Parathyroid adenoma (tissue), 2 donors: Measurements from ENCODE around the gene ABHD15.

Experiments
- H2AFZ ChIP-seq: fragments of 300-600 bp; sonication (generic); one replicate; pipeline ENCODE4 v1.7.0; 2017; ENCODE audit warnings: antibody characterized with exemption, mild to moderate bottlenecking
- H3K27ac ChIP-seq: fragments of 300-600 bp; sonication (generic); one replicate; pipeline ENCODE4 v1.7.0; 2017
- H3K27me3 ChIP-seq: fragments of 300-600 bp; sonication (generic); one replicate; pipeline ENCODE4 v1.7.0; 2017; ENCODE audit warnings: low read length; ENCODE audit not compliant: control insufficient read depth, insufficient read depth
- H3K36me3 ChIP-seq: fragments of 300-600 bp; sonication (generic); one replicate; pipeline ENCODE4 v1.7.0; 2017; ENCODE audit warnings: low read length; ENCODE audit not compliant: control insufficient read depth, insufficient read depth
- H3K4me1 ChIP-seq: fragments of 300-600 bp; sonication (generic); one replicate; pipeline ENCODE4 v1.7.0; 2017; ENCODE audit warnings: control low read depth
- H3K4me2 ChIP-seq: fragments of 300-600 bp; sonication (generic); one replicate; pipeline ENCODE4 v1.7.0; 2017; ENCODE audit warnings: low read length
- H3K4me3 ChIP-seq: fragments of 300-600 bp; sonication (generic); one replicate; pipeline ENCODE4 v1.7.0; 2017; ENCODE audit warnings: low read depth, low read length
- H3K79me2 ChIP-seq: fragments of 300-600 bp; sonication (generic); one replicate; pipeline ENCODE4 v1.7.0; 2017; ENCODE audit warnings: control low read depth
- H3K9ac ChIP-seq: fragments of 300-600 bp; sonication (generic); one replicate; pipeline ENCODE4 v1.7.0; 2017; ENCODE audit warnings: mild to moderate bottlenecking
- H3K9me3 ChIP-seq: fragments of 300-600 bp; sonication (generic); one replicate; pipeline ENCODE4 v1.7.0; 2017; ENCODE audit warnings: low read length; ENCODE audit not compliant: control insufficient read depth
- CTCF ChIP-seq: fragments of 300-600 bp; sonication (generic); IDR thresholded peaks from one replicate; pipeline ENCODE4 v1.7.0; 2017; ENCODE audit warnings: antibody characterized with exemption, mild to moderate bottlenecking
- donor health status: primary hyperparathyroidism.

ABHD15 gene

GRCh38 chr17:29595107-29595942, 28.5 kb upstream of the ABHD15 start:
- no peak overlapping the region for H2AFZ ChIP-seq
- no peaks in the 10 kb centered on the region for H3K36me3 ChIP-seq
- H3K27ac ChIP-seq = no peak overlapping the region
- H3K4me1 ChIP-seq = peaks cover 23% of the 10 kb centered on the region
- no peak overlapping the region for H3K4me2 ChIP-seq
- no peaks in the 10 kb centered on the region for H3K9me3 ChIP-seq
- H3K4me3 ChIP-seq = no peak overlapping the region
- no peak overlapping the region for H3K9ac ChIP-seq
- H3K27me3 ChIP-seq = no peaks in the 10 kb centered on the region
- no peaks in the 10 kb centered on the region for H3K79me2 ChIP-seq
- TF ChIP-seq CTCF = no peak

GRCh38 chr17:29594519-29595090, 27.8 kb upstream of the ABHD15 start:
- no peak overlapping the region for H3K4me3 ChIP-seq
- peaks cover 28% of the 10 kb centered on the region for H3K4me1 ChIP-seq
- H3K9ac ChIP-seq = no peak overlapping the region

GRCh38 chr17:29593591-29594518, 27.0 kb upstream of the ABHD15 start:
- Histone ChIP-seq H3K79me2 (no peaks in the 10 kb centered on the region), H3K4me3 (peak overlapping the region; percentile 35), H3K9ac (no peak overlapping the region), H3K4me1 (peaks cover 28% of the 10 kb centered on the region), H3K4me2 (peak overlapping the region; percentile 74), H2AFZ (peak overlapping the region; percentile 79), H3K36me3 (no peaks in the 10 kb centered on the region), H3K9me3 (no peaks in the 10 kb centered on the region), H3K27ac (no peak overlapping the region), H3K27me3 (no peaks in the 10 kb centered on the region)
- peak; percentile 19 for TF ChIP-seq CTCF

More at GRCh38 chr17:29594519-29595090, 27.8 kb upstream of the ABHD15 start:
- H3K27ac ChIP-seq = no peak overlapping the region
- H3K4me2 ChIP-seq = no peak overlapping the region
- H3K36me3 ChIP-seq = no peaks in the 10 kb centered on the region
- no peaks in the 10 kb centered on the region for H3K27me3 ChIP-seq
- H3K9me3 ChIP-seq = no peaks in the 10 kb centered on the region
- no peaks in the 10 kb centered on the region for H3K79me2 ChIP-seq
- H2AFZ ChIP-seq = no peak overlapping the region
- no peak for TF ChIP-seq CTCF

- Histone ChIP-seq H2AFZ (peak within 1 kb of the TSS; percentile 91), H3K27ac (peak within 1 kb of the TSS; percentile 61), H3K79me2 (peaks cover 6% of the 10 kb centered on the region), H3K36me3 (no peaks in the 10 kb centered on the region), H3K4me1 (peaks cover 31% of the 10 kb centered on the region), H3K4me3 (peak within 1 kb of the TSS; percentile 35), H3K9me3 (no peaks in the 10 kb centered on the region), H3K9ac (no peak within 1 kb of the TSS), H3K4me2 (peak within 1 kb of the TSS; percentile 74), H3K27me3 (no peaks in the 10 kb centered on the region)
- TF ChIP-seq CTCF = no peak
These were observed 26.2 kb upstream of the ABHD15 start, which contains the start of gene ANKRD13B for GRCh38 chr17:29592850-29593551. TSS of gene ANKRD13B (plus strand) at chr17:29593132. CDS start at chr17:29593622, 490 bp downstream.
